HL-60/S4 treated with phorbol 12-myristate 13-acetate at 8.2 ng/mL for 4 days and 3 days (cell line): ENCODE results near the gene KRTAP4-12.
"Not testable (repeated sequence)": the region's sequence is repeated elsewhere in the genome, so short reads cannot be mapped to it uniquely, and the experiment has no call there.

Experiments
- in situ Hi-C: fragments of 300-500 bp; cut with MboI; formaldehyde crosslinking; loops from 2 replicates; pipeline ENCODE4 v1.15.0; 2022; ENCODE audit warnings: low sequenced_read_pairs

The KRTAP4-12 gene

DNA sequence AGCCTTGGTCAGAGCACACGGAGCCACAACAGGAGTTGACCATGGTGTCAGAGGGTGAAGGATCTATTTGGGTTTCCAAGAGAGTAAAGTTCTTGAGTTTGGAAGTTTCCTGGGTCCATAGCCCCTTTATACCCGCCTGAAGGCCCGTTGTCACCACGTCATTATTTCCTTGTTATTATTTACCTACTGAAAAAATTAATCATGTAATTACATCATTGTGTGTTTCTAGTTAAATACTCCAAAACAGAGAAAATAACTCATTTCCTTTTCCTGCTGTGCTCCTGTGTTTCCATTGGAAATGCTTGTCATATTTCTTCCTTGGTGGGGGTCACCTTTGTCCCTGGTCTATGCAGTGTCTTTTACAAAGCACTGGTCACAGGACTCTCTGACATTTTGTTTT is 25.9 kb downstream of the KRTAP4-12 start, which contains the start of gene KRTAP4-8:
Gene KRTAP4-8, minus strand, starts transcription at position 101 of the 400 bp plus-strand sequence. Its CDS starts 58 bp downstream, at position 43.
- in situ Hi-C loops = no loop called here

GRCh38 chr17:41096055-41096454 is 27.9 kb downstream of the KRTAP4-12 start:
- in situ Hi-C loops = no loop called here

- in situ Hi-C loops = not testable (repeated sequence)
Measured at GRCh38 chr17:41088760-41089352, 35.1 kb downstream of the KRTAP4-12 start.

DNA sequence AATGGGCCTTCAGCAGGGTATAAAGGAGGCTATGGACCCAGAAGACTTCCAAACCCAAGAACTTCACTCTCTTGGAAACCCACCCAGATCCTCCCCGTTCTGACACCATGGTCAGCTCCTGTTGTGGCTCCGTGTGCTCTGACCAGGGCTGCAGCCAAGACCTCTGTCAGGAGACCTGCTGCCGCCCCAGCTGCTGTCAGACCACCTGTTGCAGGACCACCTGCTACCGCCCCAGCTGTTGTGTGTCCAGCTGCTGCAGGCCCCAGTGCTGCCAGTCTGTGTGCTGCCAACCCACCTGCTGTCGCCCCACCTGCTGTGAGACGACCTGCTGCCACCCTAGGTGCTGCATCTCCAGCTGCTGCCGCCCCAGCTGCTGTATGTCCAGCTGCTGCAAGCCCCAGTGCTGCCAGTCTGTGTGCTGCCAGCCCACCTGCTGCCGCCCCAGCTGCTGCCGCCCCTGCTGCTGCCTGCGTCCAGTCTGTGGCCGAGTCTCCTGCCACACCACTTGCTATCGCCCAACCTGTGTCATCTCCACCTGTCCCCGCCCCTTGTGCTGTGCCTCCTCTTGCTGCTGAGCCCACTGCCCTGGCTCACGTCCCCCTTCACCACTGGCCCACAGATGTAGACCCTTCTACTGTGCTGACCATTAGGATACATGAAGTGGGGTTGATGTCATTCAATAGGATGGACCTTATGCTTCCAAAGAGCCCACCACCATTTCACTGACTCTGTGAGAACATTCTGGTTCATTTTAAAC is 39.7 kb downstream of the KRTAP4-12 start, which contains the start of gene KRTAP4-7:
Gene KRTAP4-7, plus strand, starts transcription at position 51 of the 757 bp plus-strand sequence. Its CDS starts 57 bp downstream, at position 108.
- in situ Hi-C loops = not testable (repeated sequence)

- in situ Hi-C loops = not testable (repeated sequence)
Measured at GRCh38 chr17:41083427-41083826, 40.6 kb downstream of the KRTAP4-12 start.

- in situ Hi-C loops = no loop called here
Measured at GRCh38 chr17:41082626-41083025, 41.4 kb downstream of the KRTAP4-12 start.

- in situ Hi-C loops = no loop called here
Measured at GRCh38 chr17:41076788-41077187, 47.2 kb downstream of the KRTAP4-12 start.

GRCh38 chr17:41073676-41074075 is 50.3 kb downstream of the KRTAP4-12 start:
- in situ Hi-C loops = no loop called here
